Breast epithelium (tissue), 3 donors: ENCODE data around the gene AIDA.

Source experiments
- POLR2AphosphoS5 ChIP-seq, 3 donors: sonication (generic); formaldehyde crosslinking; IDR thresholded peaks; one replicate each; pipeline ENCODE4 v1.6.1; 2017; ENCODE audit warnings: antibody characterized with exemption in 3 of 3
- TF ChIP-seq, protein P1 (sequence below), 3 donors: fragments of 450-650 bp; IDR thresholded peaks; one replicate each; pipeline ENCODE4 v1.5.1; 2016 to 2017; ENCODE audit warnings: antibody characterized with exemption in 3 of 3, mild to moderate bottlenecking in 3 of 3, moderate library complexity in 3 of 3

DNA sequence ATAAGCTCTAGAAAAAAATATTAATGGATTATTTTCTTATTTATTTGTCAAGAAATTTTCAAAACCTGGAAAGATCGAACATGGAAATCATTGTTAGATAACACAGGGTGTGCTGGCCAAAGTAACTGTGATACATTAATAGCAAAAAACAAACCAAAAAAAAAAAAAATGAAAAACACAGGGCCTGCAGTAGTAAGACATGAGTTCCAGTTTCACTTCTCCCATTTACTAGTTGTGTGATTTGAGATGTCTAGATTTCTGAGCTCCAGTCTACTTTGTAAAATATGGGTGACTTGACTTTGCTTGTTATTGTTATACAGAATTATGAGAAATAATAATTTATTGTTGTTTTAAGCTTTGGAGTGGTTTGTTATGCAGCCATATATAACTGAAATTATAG, 38.4 kb upstream of the AIDA start:
- TF ChIP-seq, protein P1, sequence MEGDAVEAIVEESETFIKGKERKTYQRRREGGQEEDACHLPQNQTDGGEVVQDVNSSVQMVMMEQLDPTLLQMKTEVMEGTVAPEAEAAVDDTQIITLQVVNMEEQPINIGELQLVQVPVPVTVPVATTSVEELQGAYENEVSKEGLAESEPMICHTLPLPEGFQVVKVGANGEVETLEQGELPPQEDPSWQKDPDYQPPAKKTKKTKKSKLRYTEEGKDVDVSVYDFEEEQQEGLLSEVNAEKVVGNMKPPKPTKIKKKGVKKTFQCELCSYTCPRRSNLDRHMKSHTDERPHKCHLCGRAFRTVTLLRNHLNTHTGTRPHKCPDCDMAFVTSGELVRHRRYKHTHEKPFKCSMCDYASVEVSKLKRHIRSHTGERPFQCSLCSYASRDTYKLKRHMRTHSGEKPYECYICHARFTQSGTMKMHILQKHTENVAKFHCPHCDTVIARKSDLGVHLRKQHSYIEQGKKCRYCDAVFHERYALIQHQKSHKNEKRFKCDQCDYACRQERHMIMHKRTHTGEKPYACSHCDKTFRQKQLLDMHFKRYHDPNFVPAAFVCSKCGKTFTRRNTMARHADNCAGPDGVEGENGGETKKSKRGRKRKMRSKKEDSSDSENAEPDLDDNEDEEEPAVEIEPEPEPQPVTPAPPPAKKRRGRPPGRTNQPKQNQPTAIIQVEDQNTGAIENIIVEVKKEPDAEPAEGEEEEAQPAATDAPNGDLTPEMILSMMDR (IDR thresholded peaks at IDR 0.05): no peak
- no peak for TF ChIP-seq POLR2AphosphoS5 (IDR thresholded peaks at IDR 0.05)
